GM19438 (cell line): Measurements from ENCODE around the gene SOX4.

ENCODE experiments used
- ATAC-seq: cut with Tn5 transposase; IDR thresholded peaks from one replicate; pipeline ENCODE4 v1.9.1; 2021; ENCODE audit warnings: low read depth; ENCODE audit not compliant: unreplicated experiment

The SOX4 gene

DNA sequence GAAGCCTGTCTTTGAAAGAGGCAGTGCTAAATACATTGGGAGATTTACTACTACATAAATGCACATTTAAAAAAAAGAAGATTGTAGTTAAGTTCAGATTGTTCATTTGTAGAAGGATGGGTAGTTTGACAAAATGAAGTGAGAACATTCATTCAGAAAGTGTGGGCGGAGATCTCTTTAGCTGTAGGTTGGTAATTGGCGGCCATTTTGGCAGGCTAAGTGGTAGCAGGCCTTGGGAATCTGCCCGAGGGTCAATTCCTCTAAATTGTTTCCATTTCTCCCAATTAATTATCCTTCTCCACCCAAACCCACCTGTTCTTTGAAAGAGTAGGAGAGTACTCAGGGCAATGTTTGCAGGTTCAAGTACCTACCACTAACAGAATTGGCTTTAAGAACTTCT lies 17.9 kb downstream of the SOX4 start:
- ATAC-seq, result no peak

DNA sequence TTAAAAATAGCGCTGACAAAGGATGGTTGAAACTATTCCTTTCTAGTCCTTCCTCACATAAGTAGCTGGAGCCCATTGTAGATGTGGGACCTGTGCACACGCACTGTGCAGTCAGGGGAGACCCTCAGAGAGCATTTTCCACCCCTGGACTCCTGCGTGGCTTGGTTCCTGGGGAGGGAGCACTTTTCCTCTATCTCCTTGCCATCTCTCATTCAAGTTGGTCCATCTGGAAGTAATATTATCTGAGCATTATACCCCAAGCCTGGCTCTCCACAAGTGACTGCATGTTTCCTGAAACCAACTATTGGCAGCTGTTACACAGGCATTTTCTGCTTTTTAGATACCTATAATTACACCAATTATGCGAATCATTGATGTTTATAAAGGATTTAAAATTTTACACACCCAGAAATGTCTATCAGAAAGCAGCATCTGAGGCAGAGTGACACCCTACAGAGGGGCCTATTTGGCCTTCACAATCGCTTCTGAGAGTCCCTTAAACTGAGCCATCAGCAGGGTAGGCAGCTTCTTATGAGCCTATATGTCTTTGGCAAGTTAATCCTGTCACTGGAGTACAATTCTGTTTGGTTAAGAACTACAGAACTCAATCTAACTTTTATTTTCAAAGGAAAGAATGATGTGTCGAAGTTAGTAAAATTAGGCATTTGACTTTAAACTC lies 18.7 kb downstream of the SOX4 start:
- no peak for ATAC-seq

DNA sequence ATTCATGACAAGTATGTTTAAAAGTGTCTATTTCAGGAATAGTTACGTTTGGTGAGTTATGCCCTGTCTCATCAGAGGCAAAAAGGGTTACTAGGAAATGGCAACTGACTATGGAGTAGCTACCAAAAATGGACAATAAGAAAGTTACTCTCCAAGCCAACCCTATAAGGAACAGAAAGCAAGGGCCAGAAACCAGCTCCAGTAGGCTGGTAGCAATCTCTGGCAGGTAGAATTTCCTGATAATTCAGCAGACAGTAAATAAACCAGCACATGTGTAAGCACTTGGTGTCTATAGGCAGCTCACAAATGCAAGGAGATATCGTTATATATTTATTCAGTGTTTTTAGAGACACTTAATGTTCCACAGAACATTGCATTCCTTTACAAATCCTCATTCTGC lies 20.3 kb downstream of the SOX4 start:
- ATAC-seq, result no peak

DNA sequence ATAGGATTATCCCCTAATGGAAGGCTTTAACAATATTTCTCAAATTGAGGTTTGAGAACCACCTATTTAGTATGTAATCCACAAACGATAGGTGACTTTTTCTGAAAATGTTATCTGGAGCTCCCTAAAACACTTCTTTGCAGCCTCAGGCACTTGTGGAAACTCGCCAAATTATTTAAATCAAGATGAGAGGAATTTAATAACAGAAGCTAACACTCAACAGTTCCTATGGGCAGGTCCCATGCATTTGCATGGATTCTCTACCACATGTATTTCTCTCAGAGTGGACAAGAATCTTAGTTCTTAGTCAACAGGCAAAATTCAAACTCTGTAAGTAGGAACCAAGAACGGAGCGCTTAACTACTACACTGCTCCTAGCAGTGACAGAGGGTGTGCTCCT lies 20.7 kb downstream of the SOX4 start:
- no peak for ATAC-seq

DNA sequence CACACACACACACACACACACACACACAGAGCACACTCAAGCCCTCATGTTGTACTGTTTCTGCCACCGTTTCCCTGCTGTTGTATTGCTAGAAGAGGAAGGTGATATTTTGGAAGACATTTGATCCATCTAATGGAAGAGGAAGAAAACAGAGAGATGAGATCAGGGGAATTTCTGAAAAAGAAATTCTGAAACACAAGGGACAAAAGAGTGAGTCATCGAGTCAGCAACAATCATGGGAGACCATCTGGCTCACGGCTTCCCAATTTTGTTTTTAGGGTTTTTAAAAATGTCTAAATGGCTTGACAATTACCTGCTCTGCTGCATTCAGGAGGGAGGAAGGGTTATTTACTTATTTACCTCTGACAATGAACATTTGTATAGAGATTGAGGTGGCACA lies 22.0 kb downstream of the SOX4 start:
- no peak for ATAC-seq

DNA sequence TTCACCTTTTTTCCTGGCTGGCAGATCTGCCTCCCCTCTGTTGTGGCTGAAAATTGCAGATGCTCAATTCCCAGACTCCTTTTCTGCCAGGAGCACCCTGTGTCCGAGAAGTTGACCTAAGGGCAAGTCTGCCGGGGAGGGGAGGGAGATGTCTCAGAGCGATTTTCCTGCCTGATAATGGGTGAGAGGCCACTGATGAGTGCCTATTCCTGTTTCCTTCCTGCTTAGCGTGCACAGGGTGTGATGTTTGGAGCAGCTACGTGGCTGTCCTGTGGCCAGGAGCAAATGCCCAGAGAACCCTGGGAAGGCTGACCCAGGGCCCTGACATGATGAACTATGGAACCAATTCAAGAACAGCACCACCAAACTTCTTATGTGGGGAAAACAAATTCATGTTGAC lies 22.5 kb downstream of the SOX4 start:
- ATAC-seq, result no peak

DNA sequence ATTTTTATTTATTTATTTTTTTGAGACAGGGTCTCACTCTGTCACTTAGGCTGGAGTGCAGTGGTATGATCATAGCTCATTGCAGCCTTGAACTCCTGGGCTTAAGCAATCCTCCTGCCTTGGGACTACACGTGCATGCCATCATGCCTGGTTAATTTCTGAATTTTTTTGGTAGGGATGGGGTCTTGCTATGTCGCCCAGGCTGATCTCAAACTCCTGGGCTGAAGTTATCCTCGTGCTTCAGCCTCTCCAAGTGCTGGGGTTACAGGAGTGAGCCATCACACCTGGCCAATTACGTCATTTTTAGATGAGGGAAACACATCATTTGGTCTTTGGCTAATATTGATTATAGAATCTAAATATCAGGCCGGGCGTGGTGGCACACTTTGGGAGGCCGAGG lies 32.1 kb downstream of the SOX4 start:
- no peak for ATAC-seq

DNA sequence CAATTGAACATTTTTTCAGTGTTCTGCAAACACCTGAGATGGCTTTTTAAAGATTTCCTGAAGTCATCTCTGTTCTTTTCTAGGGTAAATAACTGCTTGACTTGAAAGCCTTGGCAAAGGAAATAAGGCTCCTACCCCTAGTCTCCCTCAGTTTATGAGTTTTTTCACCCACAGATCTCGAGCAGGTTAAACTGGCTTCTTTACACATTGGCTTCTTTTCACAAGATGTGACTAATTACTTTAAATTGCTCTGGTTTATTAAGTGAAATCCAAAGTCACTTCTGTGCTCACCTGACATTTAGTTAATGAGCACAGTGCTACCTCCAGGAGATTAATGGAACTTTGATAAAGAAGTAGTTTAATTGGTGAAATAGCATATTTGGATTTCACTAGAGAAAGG lies 33.2 kb downstream of the SOX4 start:
- ATAC-seq, result no peak

DNA sequence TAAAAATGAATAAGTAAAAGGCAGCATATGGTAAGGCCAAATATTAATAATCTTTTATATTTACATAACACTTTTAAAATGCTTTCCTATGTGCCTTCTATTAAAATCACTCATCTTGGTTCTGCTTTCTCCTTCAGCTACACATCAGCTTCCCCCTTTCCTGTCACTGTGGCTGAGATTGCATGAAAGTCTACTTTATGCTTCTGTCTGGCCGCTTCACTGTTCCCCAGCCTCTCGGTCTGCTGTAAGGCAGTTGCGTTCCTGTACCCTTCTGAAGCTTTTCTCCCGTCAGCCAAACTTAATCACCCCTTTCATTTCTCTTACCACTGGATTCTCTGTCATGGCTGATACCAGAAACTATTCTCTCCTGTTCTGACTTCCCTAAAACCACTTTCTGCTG lies 34.6 kb downstream of the SOX4 start:
- ATAC-seq, result no peak

DNA sequence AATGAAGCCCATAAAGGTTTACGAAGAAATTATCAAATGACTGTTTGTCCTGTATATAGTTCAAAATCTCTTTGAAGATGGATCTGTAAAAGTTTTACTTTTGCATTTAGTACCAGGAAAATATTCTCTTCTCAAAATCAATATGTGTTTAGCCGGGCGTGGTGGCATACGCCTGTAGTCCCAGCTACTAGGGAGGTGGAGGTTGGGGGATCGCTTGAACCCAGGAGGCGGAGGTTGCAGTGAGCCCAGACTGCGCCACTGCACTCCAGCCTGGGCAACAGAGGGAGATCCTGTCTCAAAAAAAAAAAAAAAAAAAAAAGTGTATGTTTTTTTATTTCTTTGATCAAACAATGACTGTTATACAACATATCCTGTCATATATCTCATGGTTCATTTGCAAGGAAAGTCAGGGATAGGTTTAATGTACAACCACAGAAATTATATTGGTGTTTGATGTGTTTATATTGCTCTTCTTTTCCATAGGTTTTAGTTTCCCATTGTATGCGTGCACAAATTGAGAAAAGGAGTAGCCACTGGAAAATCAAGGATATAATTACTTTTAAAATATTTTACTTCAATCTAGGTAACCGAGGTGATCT lies 40.1 kb downstream of the SOX4 start:
- ATAC-seq, result no peak

DNA sequence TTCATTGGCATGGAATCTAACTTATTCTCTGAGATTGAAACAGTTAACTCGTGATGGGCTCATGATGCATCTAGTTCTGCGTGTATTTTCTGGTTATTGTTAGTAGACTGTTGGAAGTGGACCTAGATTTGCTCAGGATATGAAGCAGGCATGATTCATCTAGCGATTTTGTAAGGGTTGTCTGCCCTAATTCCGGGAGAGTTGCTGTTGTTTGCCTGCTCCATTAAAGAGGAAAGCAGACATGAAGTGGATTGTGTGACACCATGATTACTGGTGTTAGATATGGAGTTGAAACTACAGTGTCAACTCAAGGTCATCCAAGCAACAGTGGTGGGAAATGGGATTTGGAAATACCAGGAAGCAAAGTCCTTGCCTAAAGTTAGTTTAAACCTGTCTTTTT lies 41.0 kb downstream of the SOX4 start:
- no peak for ATAC-seq

DNA sequence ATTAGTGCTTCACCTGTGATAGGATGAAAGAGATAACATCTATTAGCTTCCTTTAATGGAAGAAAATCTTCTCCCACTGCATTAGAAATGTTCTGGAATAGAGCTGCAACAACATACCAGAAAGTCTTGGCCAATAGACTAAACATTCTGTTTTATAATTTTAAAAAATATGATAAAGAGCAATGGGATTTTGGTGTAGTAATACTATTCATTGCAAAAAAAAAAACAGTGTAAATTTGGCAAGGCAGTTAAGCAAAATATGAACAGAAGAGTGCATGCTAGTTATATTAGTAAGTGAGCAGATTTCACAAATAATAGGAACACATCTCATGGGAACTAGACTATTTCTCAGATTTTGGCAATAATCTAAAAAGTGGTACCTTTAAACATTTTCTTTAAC lies 43.3 kb downstream of the SOX4 start:
- no peak for ATAC-seq

DNA sequence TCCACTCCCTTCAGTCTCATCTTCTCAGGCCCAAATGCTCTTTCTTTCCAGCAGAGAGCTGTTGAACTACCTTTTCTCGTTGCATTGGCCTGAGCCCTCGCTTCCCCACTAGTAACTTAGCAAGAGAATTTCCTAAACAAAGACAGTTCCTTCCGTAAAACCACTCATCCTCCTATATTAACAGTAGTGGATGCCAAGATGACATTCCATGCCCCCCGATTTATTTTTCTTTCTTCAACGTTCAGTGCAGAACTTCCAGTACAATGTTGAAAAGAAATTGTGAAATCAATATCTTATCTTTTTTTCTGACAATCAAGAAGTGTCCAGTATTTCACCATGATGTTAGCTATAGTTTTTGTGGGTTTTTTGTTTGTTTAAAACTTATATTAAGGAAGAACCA lies 45.8 kb downstream of the SOX4 start:
- no peak for ATAC-seq
